GM11168 (cell line): ENCODE data around the gene CHD6.
"Not testable (repeated sequence)": the region's sequence is repeated elsewhere in the genome, so short reads cannot be mapped to it uniquely, and the experiment has no call there.

ENCODE experiments used
- in situ Hi-C: fragments of 300-500 bp; cut with MboI; formaldehyde crosslinking; loops from one replicate; pipeline ENCODE4 v1.12.0; 2022; ENCODE audit warnings: low sequenced_read_pairs; ENCODE audit not compliant: unreplicated experiment

The CHD6 gene

DNA sequence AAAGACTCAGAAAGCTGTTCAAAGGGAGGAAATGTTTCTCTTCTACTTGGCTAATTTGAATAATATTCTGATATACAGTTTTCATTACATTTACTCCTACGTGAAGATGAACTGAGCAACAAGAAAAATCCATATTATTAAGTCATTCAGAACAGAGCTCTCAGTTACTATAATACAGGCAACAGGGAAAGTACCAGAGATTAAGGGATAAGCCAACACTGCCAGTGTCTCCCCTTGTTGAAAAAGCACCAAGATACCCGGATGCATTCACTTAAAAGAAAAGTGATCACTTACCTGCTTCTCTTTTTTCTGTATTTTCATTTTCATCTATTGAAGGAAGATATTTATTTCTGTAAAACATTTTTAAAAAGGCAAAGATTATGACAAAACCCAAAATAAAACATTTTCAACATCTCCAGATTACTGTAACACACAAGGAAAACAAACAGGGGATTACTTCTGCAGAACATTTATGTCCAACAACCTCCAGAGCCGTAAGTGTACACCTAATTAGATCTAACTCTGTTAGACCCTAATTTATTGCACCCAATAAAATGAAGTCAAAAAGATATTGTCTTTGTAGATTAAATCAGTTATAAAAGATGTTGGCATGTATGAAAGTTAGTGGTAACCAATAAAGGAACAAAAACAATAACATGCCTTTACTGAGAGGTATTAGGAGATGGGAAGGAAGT is 67.0 kb downstream of the CHD6 start:
- in situ Hi-C loops = no loop called here

DNA sequence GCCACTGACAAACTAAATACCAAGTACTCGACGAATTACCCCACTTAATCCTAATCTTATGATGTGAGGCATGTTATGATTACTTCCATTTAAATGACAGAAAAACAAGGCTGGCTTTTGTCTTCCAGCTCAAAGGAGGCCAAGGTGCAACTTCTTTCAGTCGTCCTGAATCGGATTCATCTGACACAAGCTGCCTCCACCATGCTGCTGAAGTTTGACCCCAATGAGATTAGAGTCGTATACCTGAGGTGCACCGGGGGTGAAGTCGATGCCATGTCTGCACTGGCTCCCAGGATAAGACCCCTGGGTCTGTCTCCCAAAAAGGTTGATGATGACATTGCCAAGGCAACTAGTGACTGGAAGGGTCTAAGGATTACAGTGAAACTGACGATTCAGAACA is 71.0 kb downstream of the CHD6 start:
- in situ Hi-C loops = no loop called here

DNA sequence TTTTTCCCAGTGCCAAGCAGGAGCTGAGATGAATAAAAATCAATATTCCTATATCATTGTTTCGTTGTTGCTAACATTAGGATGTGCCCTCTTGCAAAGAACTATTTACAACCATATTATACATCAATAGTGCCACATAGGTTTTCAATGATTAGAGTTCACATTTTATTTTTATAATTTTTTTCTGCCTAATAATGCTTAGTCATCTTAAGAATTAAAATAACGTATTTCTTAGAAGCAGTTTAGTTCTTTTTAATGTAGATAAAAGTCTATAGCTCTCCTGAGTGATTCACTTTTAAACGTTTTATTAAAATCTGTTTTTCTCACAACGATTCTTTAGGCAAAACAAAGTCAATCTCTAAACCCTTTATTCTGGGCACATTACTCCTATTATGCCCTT is 71.6 kb downstream of the CHD6 start:
- in situ Hi-C loops = no loop called here

DNA sequence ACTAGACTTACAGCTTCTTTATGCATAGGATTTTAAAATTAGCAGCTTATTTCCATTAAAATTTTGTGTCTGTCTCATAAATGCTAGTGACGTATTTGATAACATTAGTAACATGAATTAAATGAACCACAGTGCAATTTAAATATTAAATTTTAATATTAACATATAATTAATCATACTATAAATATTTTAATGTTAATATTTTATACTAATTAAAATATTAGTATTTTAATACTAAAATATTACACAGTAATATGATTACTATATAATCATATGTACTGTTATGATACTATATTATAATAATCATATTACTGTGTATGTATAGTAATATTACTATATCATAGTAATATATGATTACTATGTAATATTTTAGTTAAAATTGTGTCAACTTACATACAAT is 73.7 kb downstream of the CHD6 start:
- in situ Hi-C loops = no loop called here

DNA sequence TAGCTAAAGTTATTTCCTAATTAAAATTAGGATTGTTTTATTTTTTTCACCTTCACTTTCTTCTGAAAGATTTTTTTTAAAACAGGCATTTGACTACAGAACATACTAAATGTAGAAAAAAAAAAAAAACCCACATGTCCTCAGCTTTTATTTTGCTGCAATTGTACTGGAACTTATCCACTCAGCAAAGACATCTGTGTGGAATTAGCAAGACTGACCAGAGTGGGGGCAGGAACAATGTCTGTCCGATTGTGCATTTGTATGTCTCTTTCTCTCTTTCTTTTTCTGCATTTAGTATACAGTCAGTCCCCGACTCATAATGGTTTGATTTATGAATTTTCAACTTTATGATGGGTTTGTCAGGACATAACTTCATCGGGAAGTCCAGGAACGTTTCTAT is 77.3 kb downstream of the CHD6 start:
- in situ Hi-C loops = no loop called here

DNA sequence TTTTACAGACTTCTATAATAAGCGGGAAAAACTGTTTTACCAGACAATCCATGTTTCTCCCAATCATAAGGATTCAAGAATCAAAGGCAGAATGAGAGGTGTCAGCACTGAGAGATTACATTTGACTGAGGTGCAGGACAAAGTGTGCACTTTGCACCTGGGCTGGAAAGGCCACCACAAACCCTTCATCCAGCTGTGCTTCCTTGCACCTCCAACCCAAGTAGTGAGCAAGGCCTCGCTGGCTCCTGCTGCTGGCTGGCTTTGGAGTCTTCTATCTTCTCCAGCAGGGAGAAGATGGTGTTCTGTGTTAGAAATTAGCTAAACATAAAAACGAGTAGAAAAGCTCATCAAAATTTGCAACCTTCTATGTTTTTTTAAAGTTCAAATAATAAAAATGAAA is 77.7 kb downstream of the CHD6 start:
- in situ Hi-C loops = no loop called here

DNA sequence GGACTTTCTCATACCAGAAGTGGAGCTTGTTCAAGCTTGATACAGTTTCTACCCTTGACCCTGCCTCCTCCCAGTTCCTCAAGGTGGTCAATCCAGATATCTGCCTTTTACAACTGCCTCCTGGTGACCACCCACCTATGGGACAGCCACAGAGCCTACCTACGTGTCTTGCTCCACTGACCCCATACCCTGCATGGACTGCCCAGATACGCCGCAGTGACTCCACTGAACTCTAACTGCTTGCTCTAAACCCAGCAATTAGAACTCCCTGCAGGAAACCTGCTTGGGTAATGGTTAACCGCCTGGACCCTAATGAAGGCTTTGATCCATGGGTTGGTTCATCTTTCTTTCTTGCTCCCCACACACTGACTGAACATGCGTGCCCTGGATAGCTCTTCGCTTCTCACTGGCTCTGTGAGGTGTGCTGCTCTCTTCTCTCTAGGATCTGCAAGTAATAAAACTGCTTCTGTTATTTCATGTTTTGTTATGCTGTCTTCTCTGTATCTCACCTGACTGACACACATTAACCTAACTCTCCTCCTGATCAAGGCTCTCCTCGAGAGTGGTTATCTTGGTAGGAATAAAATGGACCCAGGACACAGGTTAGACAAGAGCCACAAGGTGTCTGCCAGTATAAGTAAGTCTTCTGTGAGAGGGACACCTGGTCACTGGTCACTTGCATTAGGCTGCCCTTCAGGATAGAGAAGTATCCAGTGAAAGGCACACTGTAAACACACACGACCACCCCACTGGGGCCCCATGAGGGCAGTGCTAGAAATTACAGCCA is 79.2 kb downstream of the CHD6 start:
- in situ Hi-C loops = no loop called here

DNA sequence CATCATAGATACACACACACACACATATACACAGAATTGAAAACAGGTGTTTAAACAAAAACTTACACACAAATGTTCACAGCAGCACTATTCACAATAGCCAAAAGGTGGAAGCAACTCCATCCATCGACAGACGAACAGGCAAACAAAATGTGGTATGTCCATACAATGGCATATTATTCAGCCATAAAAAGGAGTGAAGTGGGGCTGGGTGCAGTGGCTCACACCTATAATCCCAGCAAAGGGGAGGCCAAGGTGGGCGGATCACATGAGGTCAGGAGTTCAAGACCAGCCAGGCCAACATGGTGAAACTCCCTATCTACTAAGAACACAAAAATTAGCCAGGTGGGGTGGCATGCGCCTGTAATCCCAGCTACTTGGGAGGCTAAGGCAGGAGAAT is 80.3 kb downstream of the CHD6 start:
- in situ Hi-C loops = no loop called here

DNA sequence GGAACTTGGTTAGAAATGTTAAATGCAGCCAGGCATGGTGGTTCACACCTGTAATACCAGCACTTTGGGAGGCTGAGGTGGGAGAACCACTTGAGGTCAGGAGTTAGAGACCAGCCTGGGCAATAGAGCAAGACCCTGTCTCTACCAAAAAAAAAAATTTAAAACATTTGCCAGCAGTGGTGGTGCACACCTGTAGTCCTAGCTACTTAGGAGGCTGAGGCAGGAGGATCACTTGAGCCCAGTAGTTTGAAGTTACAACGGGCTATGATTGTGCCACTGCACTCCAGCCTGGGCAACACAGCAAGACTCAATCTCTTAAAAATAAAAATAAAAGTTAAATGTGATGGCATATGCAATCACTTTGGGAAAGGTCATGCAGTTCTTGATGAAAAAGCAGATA is 82.6 kb downstream of the CHD6 start:
- in situ Hi-C loops = not testable (repeated sequence)

DNA sequence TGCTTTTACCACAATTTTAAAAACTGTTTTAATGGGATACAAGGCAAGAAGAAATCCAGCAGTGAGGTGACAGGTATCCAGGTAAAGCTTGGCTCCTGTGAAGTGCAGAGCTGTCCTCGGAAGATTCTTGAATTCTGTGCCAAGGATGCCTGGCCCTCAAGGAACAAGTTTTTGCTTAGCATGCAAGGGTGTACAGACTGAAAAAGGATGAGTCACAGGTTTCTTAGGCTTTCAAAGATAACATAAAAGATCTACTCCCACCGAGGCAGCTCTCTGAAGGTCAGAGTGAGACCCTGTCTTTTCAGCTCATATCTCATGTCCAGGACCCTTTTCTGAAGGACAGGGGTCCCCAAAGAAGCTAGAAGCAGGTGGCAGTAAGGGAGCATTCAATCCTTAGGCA is 83.3 kb downstream of the CHD6 start:
- in situ Hi-C loops = no loop called here

DNA sequence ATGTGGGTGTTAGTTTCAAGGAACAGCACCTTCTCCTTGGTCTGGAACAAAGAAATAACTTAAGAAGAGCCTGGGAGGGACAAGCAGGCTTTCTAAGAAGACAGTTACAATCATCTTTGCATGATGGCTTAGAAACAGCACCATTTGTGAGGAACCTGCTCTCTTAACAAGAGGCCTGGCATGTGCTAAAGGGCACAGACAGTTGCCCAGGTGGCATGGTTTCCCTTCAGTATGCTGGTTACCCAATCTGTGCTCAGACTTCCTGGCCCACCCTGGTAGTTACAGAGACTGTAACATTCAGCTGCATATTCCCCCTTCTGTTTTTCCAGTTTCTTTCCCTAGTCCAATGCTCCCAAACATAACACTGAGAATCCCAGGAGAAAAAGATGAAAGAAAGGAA is 84.0 kb downstream of the CHD6 start:
- in situ Hi-C loops = no loop called here

DNA sequence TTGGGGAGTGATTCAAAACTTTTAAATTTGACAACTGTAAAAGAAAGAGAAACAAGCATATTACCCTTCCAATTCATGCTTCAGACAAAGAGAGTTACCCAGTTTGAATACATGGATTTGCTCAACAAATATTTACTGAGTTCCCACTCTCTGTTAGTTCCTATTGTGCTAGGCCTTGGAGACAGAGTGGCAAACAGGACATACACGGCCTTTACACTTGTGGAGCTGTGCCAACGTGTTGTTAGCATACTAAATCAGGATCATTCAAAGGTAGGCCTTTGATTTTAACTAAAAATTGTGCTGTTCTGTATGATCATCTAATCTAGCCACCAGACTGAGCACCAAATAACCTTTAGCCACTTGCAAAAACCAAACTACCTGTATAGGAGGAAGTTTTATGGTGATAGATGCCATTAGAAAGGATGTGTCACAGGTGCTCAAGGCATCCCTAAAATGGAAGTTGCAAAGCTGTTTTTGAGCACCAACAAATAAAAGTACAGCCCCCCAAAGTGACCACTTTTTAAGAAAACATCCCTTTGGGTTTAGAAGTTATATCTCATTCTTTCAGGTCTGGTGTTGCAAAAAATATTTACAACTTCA is 84.5 kb downstream of the CHD6 start:
- in situ Hi-C loops = no loop called here

DNA sequence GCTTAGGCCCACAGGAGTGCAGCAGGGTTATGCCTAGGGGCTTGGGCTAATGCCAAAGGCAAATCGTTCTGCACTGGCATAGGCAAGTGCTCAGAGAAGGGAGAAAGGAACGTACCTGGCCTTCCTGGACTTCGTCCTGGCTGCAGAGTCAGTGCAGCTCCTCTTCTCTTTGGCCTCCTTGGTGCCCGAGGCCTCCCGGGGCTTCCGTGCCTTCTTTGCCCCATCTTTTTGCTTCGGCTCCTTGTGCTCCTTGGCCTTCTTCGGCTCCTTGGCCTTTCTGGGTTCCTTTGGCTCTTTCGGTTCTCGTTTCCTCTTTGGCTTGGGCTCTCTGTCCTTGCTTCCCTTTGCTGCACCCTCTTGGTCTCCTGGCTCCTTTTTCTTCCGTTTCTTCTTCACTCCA is 85.2 kb downstream of the CHD6 start:
- in situ Hi-C loops = no loop called here

DNA sequence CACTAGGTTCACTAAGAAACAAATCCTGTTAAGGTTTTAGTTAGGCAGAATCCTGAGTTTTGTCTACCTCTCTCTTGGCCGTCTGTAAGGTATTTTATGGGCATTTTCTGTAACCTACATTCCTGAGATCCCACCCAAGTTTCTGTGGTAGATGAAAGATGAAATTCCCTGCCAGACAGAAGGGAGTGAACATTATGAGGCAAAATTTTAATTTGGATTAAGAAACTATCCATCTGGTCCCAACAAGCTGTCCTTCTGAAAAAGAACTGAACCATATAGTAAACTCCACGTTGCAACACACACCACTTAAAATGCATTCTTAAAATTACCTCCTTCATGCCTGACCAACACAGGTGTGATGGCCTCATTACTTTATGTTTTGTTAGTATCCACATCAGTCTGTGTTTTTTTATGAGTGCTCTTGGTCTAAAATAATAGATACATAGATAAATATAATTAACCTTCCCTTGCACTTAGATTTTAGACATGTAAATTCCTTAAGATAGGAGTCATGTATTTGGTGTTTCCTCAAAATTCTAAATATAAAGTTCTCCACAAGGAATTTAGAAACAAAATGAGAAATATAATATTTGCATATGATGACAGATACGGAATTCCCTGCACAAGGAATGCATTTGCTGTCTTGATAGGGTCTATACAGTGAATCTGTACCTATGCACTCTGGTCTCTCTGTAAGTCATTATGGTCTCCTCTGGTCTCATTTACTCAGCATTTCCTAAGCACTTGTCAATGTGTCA is 86.5 kb downstream of the CHD6 start:
- in situ Hi-C loops = no loop called here

DNA sequence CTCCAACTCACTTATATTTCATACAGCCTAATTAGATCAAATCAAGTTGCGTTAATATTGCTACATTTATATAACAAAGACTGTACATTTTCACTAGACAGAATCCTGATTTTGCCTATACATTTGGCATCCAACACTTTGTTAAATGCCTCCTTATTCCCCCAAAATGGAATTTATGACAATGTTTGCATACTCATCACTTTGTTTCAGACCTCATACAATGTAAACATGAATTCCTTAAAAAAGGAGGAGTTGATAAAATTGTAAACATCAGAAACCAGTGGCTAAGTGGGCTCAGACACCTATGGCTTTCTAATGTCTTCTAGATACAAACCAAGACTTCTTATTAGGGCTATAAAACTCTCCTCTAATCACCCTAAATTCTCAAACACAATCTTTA is 87.3 kb downstream of the CHD6 start:
- in situ Hi-C loops = no loop called here

DNA sequence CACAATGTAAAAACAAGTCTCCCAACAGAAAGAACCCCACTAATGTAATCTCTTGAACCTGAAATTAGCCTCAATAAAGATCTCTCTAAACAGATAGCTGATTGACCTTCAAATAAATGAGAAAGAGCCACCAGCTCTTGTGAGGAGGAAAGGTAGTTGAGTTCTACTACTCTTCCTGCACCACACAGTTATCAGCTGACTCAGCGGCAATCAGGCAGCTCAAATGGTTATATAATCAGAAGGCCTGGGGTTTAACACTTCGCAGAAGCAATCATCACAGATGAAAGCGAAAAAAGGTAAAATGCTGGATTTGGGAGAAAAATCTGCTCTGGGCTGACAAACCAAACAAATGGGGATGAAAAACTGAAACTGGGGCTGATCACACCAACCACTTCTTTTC is 91.8 kb downstream of the CHD6 start:
- in situ Hi-C loops = no loop called here

DNA sequence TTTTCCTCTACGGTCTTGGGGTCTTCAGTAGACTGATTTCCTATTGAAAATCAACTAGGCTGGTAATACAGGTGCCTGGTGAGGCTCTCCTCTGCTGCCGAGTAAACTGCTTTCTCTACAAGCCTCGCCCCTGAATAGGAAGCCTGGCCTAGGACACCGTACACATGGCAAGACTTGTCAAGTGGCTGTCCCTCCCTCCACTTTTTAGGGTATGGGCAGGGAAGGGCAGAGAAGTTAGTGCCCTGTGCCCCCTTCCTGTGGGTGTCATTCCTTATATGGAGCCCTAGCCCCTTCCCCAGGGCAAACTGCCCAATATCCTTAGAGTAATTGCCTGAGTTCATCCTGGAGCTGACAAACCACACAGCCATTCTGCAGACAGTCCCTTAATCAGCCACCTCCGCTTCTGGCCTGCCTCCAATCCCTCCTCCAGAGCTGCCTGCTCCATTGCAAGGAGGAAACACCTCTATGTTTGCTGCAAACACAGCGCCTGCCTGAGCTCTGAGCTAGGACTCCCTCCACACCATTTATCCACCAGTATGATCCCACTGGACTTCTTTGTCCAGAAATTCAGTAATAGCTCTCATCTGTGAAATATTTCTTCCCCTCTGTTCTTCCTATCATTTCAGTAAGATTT is 93.1 kb downstream of the CHD6 start:
- in situ Hi-C loops = no loop called here

DNA sequence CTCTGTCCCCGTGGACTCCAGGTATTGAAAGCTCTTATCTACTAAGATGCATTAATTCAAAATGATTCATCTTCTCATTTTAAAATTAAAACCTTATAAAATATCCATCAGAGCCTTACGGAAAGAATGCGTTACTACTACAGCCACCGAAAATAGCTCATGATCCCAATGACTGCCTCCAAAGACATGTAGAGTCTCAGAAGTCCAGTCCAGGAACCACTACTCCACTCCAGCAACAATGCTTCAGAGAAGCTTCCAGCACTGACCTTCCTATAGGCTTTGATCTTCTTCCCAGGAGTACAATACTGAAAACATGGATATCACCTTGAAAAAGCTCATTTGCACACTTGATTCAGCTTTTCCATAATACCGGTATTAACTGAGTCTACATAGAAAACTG is 94.3 kb downstream of the CHD6 start:
- in situ Hi-C loops = no loop called here

DNA sequence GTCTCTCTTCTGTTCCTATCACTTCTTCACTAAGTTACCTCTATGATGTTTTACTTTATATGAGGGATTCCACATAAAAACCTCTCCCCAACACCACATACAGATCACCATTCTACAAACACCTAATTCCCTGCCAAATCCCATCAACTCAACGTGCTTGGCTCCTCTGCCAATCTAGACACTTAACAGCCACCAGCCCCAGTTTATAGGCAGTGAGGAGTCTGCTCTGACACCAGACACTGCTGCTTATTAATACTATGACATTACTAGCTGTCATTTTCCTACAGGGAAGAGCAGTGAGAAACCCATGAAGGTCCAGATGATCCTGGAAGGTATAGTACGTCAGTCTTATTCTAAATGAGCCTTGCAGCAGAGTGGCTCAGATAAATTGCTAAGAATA is 104.3 kb downstream of the CHD6 start:
- in situ Hi-C loops = no loop called here

DNA sequence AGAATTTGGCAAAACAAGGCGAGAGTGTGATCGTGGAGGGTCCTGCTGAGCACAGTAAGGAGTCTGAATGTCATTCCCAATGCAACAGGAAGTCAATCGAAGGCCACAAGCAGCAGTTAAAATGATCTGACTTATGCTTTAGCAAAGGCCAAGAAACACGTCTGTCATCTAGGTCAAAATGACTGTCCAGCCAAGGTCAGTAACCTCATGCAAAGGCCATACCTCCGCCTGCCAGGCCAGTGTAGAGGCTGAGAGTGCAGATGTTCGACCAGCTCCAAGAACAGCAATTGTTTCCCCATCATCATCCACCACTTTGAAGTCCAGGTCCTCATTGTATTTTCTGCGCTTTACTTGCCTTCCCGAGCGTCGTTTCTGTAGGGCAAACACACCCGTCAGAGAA is 105.6 kb downstream of the CHD6 start:
- in situ Hi-C loops = no loop called here
